Measurements from ENCODE around the gene ATP6V0E2. TPM values are rescaled to one million over a fixed set of nuclear protein-coding genes. Genes with fewer than 3 reads are reported as not detected.

Gene ATP6V0E2
- total RNA-seq, 1 experiment from 2014 or later = 25.5 TPM

- Histone ChIP-seq H4K20me1 (ENCODE audit: insufficient read depth) (no peaks in the 10 kb centered on the region), H3K9ac (ENCODE audit: low read length) (no peak overlapping the region), H3K79me2 (ENCODE audit: insufficient read depth, low read length) (no peaks in the 10 kb centered on the region), H3K4me3 (replicated peaks in 1 of 2; ENCODE audit: low read depth in 1 of 2, low read length in 2 of 2) (no peak overlapping the region), H3K9me3 (ENCODE audit: control insufficient read depth in 1 of 2, insufficient read depth in 1 of 2, low read depth in 1 of 2, low read length in 2 of 2) (no peaks in the 10 kb centered on the region), H3K9me2 (ENCODE audit: insufficient read depth) (no peaks in the 10 kb centered on the region), H3K36me3 (ENCODE audit: control insufficient read depth in 1 of 2, insufficient read depth in 2 of 2, low read length in 2 of 2) (no peaks in the 10 kb centered on the region), H3K27me3 (ENCODE audit: insufficient read depth, low read length) (no peaks in the 10 kb centered on the region), H3K4me2 (ENCODE audit: low read length) (no peak overlapping the region), H2AFZ (ENCODE audit: low read depth, low read length, poor library complexity, severe bottlenecking) (no peak overlapping the region), H3K27ac (ENCODE audit: low read depth, low read length) (no peak overlapping the region), H3K4me1 (ENCODE audit: control insufficient read depth in 1 of 2, insufficient read depth in 2 of 2, low read length in 2 of 2) (peaks cover 2 to 8% of the 10 kb centered on the region in 2 experiments; a peak in 3 of 4 replicates)
- BruUV-seq (replicated peaks) = no TSS peak
- ATAC-seq = no peak
- RAD21 ChIA-PET (ENCODE audit: low non-redundant PET in 1 of 2, low total read pairs in 2 of 2, uncharacterized antibody in 2 of 2, unreplicated experiment in 2 of 2) = no interaction called here
- DNase-seq (ENCODE audit: low read depth, low spot score) = no peak
- CTCF ChIA-PET = no interaction called here
- intact Hi-C loops (cut with micrococcal nuclease) = no loop called here
- TF ChIP-seq FOSL1 (IDR thresholded peaks at IDR 0.05; ENCODE audit: low read depth) = no peak
- no peak for TF ChIP-seq SRF (IDR thresholded peaks at IDR 0.05; ENCODE audit: low read depth)
- TF ChIP-seq CBX3 (IDR thresholded peaks at IDR 0.05; ENCODE audit: low read depth) = no peak
- no peak for TF ChIP-seq TCF7L2 (IDR thresholded peaks at IDR 0.05; ENCODE audit: borderline replicate concordance, extremely low read depth, insufficient read depth, insufficient read length)
- no peak for TF ChIP-seq CEBPB (IDR thresholded peaks at IDR 0.05; ENCODE audit: low read depth)
- no peak for TF ChIP-seq ELF1 (IDR thresholded peaks at IDR 0.05; ENCODE audit: borderline replicate concordance, low read depth)
- no peak for TF ChIP-seq YY1 (IDR thresholded peaks at IDR 0.05; ENCODE audit: extremely low read depth, insufficient replicate concordance, low read depth, low read length)
- no peak for TF ChIP-seq EZH2 (IDR thresholded peaks at IDR 0.05)
- TF ChIP-seq POLR2A (IDR thresholded peaks at IDR 0.05; ENCODE audit: borderline replicate concordance, extremely low read depth, insufficient read depth, insufficient read length) = no peak
- no peak for TF ChIP-seq EZH2phosphoT487 (IDR thresholded peaks at IDR 0.05; ENCODE audit: borderline replicate concordance)
- TF ChIP-seq, protein P1, sequence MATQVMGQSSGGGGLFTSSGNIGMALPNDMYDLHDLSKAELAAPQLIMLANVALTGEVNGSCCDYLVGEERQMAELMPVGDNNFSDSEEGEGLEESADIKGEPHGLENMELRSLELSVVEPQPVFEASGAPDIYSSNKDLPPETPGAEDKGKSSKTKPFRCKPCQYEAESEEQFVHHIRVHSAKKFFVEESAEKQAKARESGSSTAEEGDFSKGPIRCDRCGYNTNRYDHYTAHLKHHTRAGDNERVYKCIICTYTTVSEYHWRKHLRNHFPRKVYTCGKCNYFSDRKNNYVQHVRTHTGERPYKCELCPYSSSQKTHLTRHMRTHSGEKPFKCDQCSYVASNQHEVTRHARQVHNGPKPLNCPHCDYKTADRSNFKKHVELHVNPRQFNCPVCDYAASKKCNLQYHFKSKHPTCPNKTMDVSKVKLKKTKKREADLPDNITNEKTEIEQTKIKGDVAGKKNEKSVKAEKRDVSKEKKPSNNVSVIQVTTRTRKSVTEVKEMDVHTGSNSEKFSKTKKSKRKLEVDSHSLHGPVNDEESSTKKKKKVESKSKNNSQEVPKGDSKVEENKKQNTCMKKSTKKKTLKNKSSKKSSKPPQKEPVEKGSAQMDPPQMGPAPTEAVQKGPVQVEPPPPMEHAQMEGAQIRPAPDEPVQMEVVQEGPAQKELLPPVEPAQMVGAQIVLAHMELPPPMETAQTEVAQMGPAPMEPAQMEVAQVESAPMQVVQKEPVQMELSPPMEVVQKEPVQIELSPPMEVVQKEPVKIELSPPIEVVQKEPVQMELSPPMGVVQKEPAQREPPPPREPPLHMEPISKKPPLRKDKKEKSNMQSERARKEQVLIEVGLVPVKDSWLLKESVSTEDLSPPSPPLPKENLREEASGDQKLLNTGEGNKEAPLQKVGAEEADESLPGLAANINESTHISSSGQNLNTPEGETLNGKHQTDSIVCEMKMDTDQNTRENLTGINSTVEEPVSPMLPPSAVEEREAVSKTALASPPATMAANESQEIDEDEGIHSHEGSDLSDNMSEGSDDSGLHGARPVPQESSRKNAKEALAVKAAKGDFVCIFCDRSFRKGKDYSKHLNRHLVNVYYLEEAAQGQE (IDR thresholded peaks at IDR 0.05; ENCODE audit: low read depth) = no peak
- POLR2A ChIA-PET = no interaction called here
These were observed 5.8 kb upstream of the ATP6V0E2 start for GRCh38 chr7:149867762-149868622.
